ENCODE data around the gene ZNF277.

Gene ZNF277

DNA sequence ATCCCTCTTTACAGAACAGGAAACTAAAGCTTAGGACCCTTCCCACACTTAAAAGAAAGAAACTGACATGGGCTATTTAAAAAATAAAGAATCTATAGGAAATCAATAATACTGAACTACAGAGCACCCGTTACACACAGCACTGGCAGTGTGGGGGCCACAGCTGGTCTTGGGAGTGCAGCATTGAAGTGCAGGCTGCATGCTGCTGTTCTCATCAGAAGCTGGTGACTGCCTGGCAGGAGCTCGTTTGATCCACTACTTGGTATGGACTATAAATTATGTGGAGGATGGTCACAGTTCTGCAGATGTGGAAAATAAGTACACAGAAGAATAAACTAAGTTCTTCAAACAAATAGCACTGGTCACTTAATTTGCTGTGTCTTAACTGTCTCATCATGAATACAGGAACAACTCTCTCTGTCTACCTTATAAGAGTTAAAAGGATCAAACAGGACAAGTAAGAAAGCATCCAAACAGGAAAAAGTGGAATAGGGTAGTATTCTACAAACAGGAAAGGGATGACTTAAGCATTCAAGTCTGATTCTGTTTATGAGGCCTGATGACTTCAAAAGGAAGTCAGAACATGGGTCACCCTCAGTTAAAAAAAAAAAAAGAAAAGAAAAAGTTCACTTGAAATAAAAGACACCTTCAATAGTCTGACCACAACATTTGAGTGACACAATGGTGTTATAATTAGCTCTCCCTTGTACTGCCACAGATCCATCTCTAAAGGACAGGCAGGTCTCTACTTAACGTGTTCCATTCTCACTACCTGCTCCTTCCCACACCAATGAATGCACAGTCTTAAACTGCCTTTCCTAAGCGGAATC lies 21.3 kb upstream of the ZNF277 start:
- no peak for DNase-seq

DNA sequence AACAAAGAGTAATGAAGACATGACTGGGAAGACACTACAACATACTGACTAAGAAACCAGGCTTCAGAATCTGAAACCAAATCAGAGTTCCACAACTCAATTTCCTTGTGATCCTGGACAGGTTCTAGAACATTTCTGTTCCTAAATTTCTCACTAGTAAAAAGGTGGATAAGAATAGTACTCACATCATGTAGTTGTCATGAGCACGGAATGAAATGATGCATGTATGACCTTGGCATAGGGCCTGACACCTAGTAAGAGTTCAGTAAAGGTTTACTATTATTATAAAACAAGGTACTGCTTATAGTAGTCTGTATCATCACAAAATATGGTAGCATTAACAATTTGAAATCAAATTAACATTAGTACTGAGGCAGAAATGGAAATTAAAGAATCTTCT lies 20.2 kb upstream of the ZNF277 start:
- no peak for DNase-seq

- DNase-seq, result no peak
Measured at GRCh38 chr7:112188257-112188656, 18.2 kb upstream of the ZNF277 start.

DNA sequence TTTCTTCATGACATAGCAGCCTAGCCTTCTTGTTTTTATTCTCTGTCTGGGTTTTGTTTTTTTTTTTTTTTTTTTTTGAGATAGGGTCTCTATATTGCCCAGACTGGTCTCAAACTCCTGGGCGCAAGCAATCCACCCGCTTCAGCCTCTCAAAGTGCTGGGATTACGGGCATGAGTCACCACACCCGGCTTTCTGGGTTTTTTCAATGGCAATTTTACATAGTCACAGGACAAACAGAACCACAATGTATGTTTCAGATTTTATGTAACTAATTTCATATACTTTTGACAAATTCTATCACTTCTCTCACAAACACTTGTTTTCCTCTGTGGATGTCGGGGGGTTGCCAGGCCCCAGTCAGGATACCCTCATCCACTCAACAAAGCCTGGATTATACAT lies 16.8 kb upstream of the ZNF277 start:
- DNase-seq, result no peak

GRCh38 chr7:112190120-112190519 lies 16.4 kb upstream of the ZNF277 start:
- no peak for DNase-seq

- no peak for DNase-seq
Measured at GRCh38 chr7:112192236-112193154, 14.0 kb upstream of the ZNF277 start.

DNA sequence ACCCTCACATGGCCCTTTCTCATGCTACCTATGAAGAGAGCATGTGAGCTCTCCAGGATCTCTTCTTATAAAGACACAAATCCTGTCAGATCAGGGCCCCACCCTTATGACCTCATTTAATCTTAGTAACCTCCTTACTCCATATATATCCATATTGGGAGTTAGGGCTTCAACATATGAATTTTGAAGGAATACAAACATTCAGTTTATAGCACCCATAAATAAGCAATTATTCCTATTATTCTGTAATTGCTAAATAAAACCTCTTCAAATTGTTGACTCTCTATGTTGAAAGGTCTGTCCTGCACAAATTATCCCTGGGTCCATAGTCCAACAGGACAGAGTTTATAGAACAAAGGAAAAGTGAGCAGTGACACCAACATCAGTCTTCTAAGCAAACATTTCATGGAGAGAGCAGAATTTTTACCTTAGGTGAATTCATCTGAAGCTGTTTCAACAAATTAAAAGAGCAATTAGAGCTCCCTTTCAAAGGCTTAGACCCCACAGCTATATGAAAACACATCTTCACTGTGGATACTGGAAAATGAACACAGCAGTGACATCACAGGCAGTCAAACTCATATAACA lies 12.5 kb upstream of the ZNF277 start:
- DNase-seq, result no peak

DNA sequence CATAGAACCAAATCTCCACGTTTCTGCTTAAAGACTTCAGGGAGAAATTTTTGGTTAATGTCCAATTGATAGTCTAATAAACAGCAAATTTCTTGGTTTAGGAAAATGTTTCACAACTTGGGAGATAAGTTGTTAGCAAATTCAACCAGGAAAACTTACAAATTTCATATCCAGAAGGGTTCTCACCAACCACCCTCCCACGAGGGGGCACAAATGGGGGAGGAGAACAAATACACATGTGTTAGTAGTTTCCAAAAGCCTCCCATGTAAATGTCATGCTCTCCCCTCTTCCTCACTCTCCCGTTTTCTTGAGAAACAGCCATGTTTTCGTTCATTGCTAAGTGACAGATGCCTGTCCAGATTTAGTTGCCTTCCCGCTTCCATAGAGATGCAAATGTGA lies 10.8 kb upstream of the ZNF277 start:
- DNase-seq, result no peak

DNA sequence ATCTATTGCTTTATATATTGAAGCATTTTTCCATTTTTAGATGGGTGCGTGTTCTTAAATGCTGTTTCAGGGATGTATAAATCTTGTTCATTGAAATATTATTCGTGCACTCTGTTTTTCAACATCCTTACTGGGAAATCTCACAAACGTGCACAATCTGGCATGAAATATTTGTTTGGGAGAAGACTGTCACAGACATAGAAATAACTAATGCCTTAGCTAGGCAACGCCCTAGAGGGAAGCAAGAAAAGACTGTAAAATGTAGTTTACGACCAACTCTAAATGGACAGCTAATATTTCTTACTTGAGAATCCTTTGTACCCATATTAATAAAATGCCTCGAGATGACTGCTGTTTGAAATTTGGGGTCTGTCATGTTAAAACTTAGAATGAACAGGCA lies 9.2 kb upstream of the ZNF277 start:
- DNase-seq, result no peak

DNA sequence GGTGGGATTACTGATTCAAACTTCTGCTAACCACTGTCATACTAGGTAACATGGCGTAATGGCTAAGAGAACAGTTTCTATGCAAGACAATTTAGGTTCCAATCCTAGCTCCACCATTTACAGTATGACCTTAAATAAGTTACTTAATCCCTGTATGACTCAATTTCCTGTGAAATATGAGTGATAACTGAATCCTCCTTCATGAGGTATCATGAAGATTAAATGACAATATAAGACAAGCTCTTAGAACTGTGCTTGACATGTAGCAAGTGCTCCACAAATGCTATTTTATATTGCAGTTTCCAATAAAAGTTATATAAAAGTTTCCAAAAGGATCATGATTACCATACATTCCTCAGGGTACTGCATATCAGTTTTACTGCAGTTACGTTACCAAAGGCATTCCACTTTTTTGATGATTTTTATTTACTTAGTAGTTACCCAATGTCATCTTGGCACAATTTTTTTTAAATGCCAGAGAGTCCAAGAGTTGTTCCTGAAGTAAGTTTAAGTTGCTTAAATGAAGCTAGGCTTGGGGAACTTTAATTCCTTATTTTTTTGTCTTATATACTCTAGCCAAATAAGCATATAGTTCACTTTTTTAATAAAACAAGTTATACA lies 7.3 kb upstream of the ZNF277 start:
- no peak for DNase-seq

DNA sequence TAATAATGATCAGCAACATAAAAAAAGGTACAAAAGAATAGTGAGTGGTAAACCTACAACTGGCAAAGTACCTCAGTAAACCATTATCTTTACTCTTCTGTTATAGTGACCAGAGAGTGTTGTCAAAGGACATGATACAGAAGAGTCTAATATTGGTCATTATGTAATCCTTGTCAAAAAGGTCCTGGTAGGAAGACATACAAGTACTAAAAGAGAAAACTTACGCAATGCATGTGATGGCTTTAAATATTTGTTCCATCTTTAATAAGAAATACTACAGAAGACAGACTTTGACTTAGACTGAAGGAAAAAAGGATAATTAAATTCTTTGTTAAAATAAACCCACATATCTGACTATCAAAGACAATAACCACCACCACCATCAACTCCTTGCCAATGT lies 6.8 kb upstream of the ZNF277 start:
- DNase-seq, result no peak

DNA sequence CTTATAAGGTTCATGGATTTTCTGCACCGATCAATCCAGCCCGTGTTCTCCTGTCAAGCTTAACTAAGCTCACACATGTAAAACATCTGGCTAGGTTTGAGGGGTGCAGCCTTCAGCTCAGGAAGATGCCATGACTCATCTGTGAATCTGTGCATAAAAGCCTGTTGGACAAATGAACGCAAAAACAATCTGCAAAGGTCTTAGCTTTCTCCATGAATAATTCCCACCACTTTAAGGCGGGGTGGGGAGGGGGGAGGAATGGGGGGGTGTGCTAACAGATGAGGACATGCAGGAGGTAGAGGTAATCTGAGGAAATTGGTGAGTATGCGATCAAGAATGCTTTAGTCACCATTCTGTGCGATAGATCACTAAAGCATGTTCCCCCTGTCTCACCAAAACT lies 5.1 kb upstream of the ZNF277 start:
- no peak for DNase-seq

GRCh38 chr7:112201839-112202238 lies 4.7 kb upstream of the ZNF277 start:
- no peak for DNase-seq

DNA sequence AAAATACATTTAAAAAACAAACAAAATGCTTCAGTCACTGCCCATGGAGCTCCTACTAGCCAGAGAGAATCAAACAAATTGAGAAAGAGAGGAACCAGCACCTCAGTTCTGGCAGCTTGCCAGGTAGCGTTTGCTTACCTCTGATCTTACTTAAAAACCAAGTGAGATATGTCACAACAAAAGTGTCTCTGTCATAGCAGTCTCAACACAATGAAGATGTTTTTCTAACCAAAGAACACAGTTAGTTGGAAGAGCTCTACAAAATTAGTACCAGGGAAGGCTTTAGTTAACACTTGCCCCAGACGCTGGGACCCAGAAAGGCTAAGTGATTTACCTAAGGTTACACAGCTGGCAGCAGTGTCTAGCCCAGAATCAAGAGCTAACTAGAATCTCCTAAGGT lies 3.7 kb upstream of the ZNF277 start:
- peak; percentile 36 for DNase-seq

DNA sequence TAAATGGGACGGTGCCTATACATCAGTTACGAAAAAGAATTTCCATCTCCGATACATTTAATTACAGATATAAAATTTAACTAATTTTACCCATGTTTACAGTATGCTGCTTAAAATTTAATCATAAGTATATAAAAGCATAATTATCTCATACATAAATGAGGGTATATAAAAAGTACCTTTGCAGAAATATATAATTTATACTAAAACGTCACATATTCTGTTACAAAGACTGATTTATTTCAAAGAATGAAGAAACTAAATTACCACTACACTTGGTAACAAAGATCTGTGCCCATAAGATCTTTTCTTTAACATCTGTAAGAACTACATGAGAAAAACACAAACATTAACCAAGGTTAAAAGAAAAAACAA lies 3.1 kb upstream of the ZNF277 start:
- no peak for DNase-seq

- DNase-seq, result no peak
Measured at GRCh38 chr7:112204499-112205342, 1.8 kb upstream of the ZNF277 start.

GRCh38 chr7:112205343-112206237 lies 905 bp upstream of the ZNF277 start:
- DNase-seq, result no peak

DNA sequence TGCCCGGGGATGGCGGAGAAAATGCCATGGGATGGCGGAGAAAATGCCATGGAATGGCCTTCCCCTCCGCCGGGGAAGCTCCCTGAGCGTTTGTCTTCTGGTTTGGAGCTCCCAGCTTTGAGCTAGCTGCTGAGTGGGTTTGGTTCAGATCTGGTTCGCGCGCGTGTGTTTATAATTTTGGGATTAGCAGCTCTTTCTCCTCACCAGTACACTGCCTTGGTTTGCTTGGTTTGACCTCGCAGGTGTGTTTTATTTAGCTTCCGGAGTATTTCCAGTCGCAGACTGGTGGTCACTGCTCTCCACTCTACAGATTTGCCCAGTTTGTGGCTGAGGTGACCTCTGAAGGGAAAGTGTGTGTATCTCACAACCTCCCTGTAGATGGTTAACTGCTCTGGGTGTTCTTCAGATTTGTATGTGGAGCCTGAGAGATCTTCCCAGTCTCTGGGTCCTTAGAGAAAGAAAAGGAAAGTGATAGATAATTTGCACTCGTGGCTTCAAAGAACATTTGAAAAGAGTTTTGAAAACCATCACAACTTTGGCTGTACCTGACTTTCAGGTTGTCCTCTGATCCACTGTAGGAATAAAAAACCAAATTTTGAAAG lies 597 bp downstream of the ZNF277 start:
- DNase-seq, result no peak

- no peak for DNase-seq
Measured at GRCh38 chr7:112207765-112208164, 1.3 kb downstream of the ZNF277 start.

DNA sequence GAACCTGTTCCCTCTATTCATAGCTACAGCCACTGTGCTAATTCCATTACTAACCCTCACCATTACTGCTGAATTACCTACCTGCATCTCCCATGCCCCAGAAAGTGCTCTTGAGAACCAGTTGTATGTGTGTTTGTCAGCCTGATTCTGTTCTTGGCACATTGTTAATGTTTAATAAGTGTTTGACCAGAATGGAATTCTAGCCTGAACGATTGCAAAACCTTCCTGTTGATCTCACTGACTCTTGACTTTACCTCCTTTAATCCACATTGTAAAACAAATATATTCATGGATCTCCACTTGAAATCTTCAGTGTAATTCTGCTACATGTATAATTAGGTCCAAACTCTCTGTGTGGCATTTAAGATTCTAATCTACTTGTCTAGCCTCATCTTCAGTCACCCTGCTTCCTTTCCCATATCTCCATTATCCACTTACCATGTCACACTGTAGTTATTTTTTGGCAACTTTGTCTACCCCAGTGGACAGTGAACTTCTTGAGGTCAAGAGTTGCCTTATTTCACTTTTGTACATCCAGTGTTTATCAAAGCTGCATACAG lies 4.9 kb downstream of the ZNF277 start:
- peak; percentile 65 for DNase-seq

- DNase-seq, result no peak
Measured at GRCh38 chr7:112212571-112212970, 6.1 kb downstream of the ZNF277 start.
